ENCODE data around the gene ANKRD13B. TPM values are rescaled to one million over a fixed set of nuclear protein-coding genes. Genes with fewer than 3 reads are reported as not detected.

Gene ANKRD13B
- polyA plus RNA-seq, 1 donor (not counting 4 experiments of a cell fraction or from before 2014, with no cell fraction given) = 3.7 TPM

DNA sequence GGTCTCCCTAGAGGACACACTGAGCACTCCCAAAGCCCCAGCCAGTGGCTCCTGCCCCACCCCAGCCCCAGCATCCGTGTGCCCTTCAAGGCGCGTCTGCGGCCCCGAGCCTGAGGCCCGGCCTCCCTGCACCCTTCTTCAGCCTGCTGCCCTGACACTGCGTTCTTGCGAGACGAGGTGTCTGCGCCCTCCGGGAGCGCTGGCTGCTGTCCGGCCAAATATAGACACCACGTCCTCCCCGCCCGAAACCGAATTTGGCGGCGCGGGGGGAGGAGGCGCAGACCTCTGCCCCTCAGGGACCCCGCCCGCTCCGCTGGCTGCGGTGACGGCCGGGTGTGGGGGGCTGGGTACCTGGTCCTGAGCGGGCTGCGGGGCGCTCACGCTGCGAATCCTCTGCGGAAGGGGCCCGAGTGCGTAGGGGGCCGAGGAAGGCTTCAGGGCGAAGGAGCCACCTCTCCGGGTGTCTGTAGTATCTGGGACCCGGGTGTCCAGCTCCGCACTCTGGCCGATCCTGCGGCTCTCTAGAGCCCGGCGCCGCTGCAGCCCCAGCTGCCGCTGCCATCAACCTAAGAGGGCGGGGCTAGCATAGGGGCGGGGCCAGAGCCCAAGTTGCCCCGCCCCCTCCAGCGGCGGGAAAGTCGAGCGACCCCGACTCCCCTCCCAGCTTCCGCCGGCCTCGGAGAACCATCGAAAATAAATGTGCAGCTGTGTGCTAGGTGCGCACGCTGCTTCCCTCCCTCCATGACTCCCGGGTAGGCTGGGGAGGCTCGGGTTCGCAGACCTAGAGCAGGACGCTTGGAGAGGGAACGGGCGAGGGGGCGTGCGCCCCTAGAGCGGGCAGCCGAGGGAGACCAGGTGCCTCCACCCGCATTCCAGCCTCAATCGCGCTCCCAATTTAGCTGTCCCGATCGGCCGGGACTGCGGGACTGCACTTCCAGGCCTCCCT lies 29.7 kb downstream of the ANKRD13B start, which contains the start of gene CORO6:
Gene CORO6 (minus strand): TSS at position 576 of the 946 bp plus-strand sequence. CDS start 1,491 bp downstream, outside the sequence.
- no peak for FAIRE-seq
- Histone ChIP-seq H3K9ac (ENCODE audit: control insufficient read depth, extremely low read depth, insufficient read depth, low read length) (peak within 1 kb of the TSS; percentile 83), H3K4me2 (ENCODE audit: control insufficient read depth, extremely low read depth, insufficient read depth, low read depth, low read length) (peak within 1 kb of the TSS; percentile 79), H3K79me2 (ENCODE audit: control insufficient read depth, insufficient read depth, low read length) (peaks cover 23% of the 10 kb centered on the region), H4K20me1 (ENCODE audit: control insufficient read depth, extremely low read depth, insufficient read depth, low read length) (no peaks in the 10 kb centered on the region), H3K4me3 (ENCODE audit: control insufficient read depth in 2 of 3, extremely low read depth in 1 of 3, insufficient read depth in 2 of 3, low read depth in 1 of 3, low read length in 3 of 3) (peak within 1 kb of the TSS; percentile 64 to 79 (median 70)), H2AFZ (ENCODE audit: control insufficient read depth, low read length) (peak within 1 kb of the TSS; percentile 59), H3K4me1 (ENCODE audit: control insufficient read depth, extremely low read depth, insufficient read depth, low read length) (peaks cover 65% of the 10 kb centered on the region), H3K9me1 (ENCODE audit: control insufficient read depth, extremely low read depth, insufficient read depth, low read length) (no peaks in the 10 kb centered on the region), H3K27ac (ENCODE audit: control insufficient read depth, insufficient read depth, low read length) (peak within 1 kb of the TSS; percentile 96), H3K27me3 (ENCODE audit: control insufficient read depth, extremely low read depth, insufficient read depth, low read length) (no peaks in the 10 kb centered on the region), H3K9me3 (ENCODE audit: control insufficient read depth, low read depth, low read length) (no peaks in the 10 kb centered on the region), H3K36me3 (ENCODE audit: control insufficient read depth in 2 of 2, extremely low read depth in 1 of 2, insufficient read depth in 2 of 2, low read length in 2 of 2) (peaks cover 0 to 5% of the 10 kb centered on the region in 2 experiments)
- no peak for TF ChIP-seq EZH2 (IDR thresholded peaks at IDR 0.05; ENCODE audit: low read length)
- TF ChIP-seq, protein P1, sequence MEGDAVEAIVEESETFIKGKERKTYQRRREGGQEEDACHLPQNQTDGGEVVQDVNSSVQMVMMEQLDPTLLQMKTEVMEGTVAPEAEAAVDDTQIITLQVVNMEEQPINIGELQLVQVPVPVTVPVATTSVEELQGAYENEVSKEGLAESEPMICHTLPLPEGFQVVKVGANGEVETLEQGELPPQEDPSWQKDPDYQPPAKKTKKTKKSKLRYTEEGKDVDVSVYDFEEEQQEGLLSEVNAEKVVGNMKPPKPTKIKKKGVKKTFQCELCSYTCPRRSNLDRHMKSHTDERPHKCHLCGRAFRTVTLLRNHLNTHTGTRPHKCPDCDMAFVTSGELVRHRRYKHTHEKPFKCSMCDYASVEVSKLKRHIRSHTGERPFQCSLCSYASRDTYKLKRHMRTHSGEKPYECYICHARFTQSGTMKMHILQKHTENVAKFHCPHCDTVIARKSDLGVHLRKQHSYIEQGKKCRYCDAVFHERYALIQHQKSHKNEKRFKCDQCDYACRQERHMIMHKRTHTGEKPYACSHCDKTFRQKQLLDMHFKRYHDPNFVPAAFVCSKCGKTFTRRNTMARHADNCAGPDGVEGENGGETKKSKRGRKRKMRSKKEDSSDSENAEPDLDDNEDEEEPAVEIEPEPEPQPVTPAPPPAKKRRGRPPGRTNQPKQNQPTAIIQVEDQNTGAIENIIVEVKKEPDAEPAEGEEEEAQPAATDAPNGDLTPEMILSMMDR (optimal IDR thresholded peaks at IDR 0.05 in 1 of 3, IDR thresholded peaks at IDR 0.05 in 1 of 3, conservative IDR thresholded peaks at IDR 0.05 in 1 of 3; ENCODE audit: extremely low read depth in 1 of 3, insufficient read depth in 2 of 3, low read length in 3 of 3) = no peak
- dilution Hi-C loops (cut with MboI; ENCODE audit: extremely low pct_ligation_motif_present, low sequenced_read_pairs) = loop anchor here (10.0 kb wide), 1 partner anchor 292 kb away; no protein-coding TSS in a partner anchor
- no peak for DNase-seq (ENCODE audit: low read depth, low spot score)

DNA sequence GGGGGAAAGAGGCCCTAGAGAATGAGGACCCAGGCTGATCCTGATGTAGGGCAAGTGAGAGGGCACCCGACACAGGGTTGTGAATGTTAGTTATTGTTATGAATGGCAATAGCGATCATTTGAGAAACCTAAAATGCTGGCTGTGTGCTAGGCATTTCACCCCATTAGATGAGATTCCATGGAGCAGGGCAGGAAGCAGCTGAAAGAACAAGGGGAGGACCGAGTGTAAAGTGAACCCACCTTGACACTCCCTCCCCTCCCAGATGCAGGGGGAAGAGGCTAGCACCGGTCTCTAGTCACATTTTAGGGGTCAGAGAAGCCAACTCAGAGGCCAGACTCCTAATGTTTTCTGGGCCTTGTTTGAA lies 30.3 kb downstream of the ANKRD13B start:
- no peaks in the 10 kb centered on the region for H3K27me3 ChIP-seq (ENCODE audit: control insufficient read depth, extremely low read depth, insufficient read depth, low read length)
- peak overlapping the region; percentile 83 for H3K9ac ChIP-seq (ENCODE audit: control insufficient read depth, extremely low read depth, insufficient read depth, low read length)
- H3K27ac ChIP-seq (ENCODE audit: control insufficient read depth, insufficient read depth, low read length) = peak overlapping the region; percentile 96
- DNase-seq (ENCODE audit: low read depth, low spot score) = no peak
- H3K9me1 ChIP-seq (ENCODE audit: control insufficient read depth, extremely low read depth, insufficient read depth, low read length) = no peaks in the 10 kb centered on the region
- peak overlapping the region; percentile 12 for H2AFZ ChIP-seq (ENCODE audit: control insufficient read depth, low read length)
- peaks cover 23% of the 10 kb centered on the region for H3K79me2 ChIP-seq (ENCODE audit: control insufficient read depth, insufficient read depth, low read length)
- no peaks in the 10 kb centered on the region for H3K9me3 ChIP-seq (ENCODE audit: control insufficient read depth, low read depth, low read length)
- no peaks in the 10 kb centered on the region for H4K20me1 ChIP-seq (ENCODE audit: control insufficient read depth, extremely low read depth, insufficient read depth, low read length)
- dilution Hi-C loops (cut with MboI; ENCODE audit: extremely low pct_ligation_motif_present, low sequenced_read_pairs) = loop anchor here (10.0 kb wide), 1 partner anchor 292 kb away; no protein-coding TSS in a partner anchor
- H3K4me1 ChIP-seq (ENCODE audit: control insufficient read depth, extremely low read depth, insufficient read depth, low read length) = peaks cover 63% of the 10 kb centered on the region
- peak overlapping the region in 2 of 3 experiments; percentile 18 to 70 for H3K4me3 ChIP-seq (ENCODE audit: control insufficient read depth in 2 of 3, extremely low read depth in 1 of 3, insufficient read depth in 2 of 3, low read depth in 1 of 3, low read length in 3 of 3)
- H3K4me2 ChIP-seq (ENCODE audit: control insufficient read depth, extremely low read depth, insufficient read depth, low read depth, low read length) = peak overlapping the region; percentile 79
- H3K36me3 ChIP-seq (ENCODE audit: control insufficient read depth in 2 of 2, extremely low read depth in 1 of 2, insufficient read depth in 2 of 2, low read length in 2 of 2) = peaks cover 0 to 5% of the 10 kb centered on the region in 2 experiments
- no peak for TF ChIP-seq EZH2 (IDR thresholded peaks at IDR 0.05; ENCODE audit: low read length)
- TF ChIP-seq, protein P1 (optimal IDR thresholded peaks at IDR 0.05 in 1 of 3, IDR thresholded peaks at IDR 0.05 in 1 of 3, conservative IDR thresholded peaks at IDR 0.05 in 1 of 3; ENCODE audit: extremely low read depth in 1 of 3, insufficient read depth in 2 of 3, low read length in 3 of 3) = no peak
- no peak for FAIRE-seq
